ENCODE results near the gene APOBEC3A.

- no peak for TF ChIP-seq CTCF (IDR thresholded peaks at IDR 0.05; ENCODE audit: low read length)
- no peak for TF ChIP-seq EZH2 (IDR thresholded peaks at IDR 0.05; ENCODE audit: borderline replicate concordance, low read length)
Measured at GRCh38 chr22:38938221-38938620, 19.2 kb upstream of the APOBEC3A start.

Measured in OCI-LY1 (cell line).